BE2C (cell line): ENCODE results near the gene DHX58.

ENCODE experiments used
- DNase-seq: peaks from one replicate; pipeline ENCODE4 v3.0.0-alpha.2; 2020
- H3K27me3 ChIP-seq: fragments of 250-450 bp; sonication (Bioruptor Pico); 2 replicates; pipeline ENCODE4 v1.5.1; 2020; ENCODE audit warnings: mild to moderate bottlenecking
- H3K36me3 ChIP-seq: fragments of 250-450 bp; sonication (Bioruptor Pico); 2 replicates; pipeline ENCODE4 v1.5.1; 2020; ENCODE audit warnings: mild to moderate bottlenecking
- H3K4me1 ChIP-seq: fragments of 250-450 bp; sonication (Bioruptor Pico); 2 replicates; pipeline ENCODE4 v1.5.1; 2020
- H3K4me3 ChIP-seq: 2 replicates; pipeline ENCODE4 v1.5.1; 2011; ENCODE audit warnings: low read depth, low read length
- H3K9me3 ChIP-seq: fragments of 250-450 bp; sonication (Bioruptor Pico); 2 replicates; pipeline ENCODE4 v1.5.1; 2020
- TF ChIP-seq, protein P1 (sequence below): IDR thresholded peaks from 2 replicates; pipeline ENCODE4 v1.5.1; 2012; ENCODE audit warnings: mild to moderate bottlenecking, low read depth, low read length

The DHX58 gene

DNA sequence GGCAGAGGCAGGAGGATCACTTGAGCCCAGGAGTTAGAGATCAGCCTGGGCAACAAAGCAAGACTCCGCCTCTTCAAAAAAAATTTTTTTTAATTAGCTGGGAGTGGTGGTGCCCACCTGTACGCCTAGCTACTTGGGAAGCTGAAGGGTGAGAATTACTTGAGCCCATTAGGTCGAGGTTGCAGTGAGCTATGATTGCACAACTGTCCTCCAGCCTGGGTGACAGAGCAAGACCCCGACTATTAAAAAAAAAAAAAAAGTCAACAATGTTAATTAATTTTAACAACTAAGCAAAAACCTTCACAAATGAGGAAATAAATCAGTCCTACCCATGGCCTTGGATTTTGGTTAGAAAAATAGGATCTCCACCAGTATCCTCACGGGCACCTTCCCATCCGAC is 5.4 kb downstream of the DHX58 start:
- Histone ChIP-seq H3K9me3 (no peaks in the 10 kb centered on the region), H3K4me1 (peaks cover 3% of the 10 kb centered on the region; the same call in 1 of the 2 replicates), H3K4me3 (peak overlapping the region; percentile 35), H3K27me3 (no peaks in the 10 kb centered on the region), H3K36me3 (no peaks in the 10 kb centered on the region)
- DNase-seq, result no peak
- TF ChIP-seq, protein P1, sequence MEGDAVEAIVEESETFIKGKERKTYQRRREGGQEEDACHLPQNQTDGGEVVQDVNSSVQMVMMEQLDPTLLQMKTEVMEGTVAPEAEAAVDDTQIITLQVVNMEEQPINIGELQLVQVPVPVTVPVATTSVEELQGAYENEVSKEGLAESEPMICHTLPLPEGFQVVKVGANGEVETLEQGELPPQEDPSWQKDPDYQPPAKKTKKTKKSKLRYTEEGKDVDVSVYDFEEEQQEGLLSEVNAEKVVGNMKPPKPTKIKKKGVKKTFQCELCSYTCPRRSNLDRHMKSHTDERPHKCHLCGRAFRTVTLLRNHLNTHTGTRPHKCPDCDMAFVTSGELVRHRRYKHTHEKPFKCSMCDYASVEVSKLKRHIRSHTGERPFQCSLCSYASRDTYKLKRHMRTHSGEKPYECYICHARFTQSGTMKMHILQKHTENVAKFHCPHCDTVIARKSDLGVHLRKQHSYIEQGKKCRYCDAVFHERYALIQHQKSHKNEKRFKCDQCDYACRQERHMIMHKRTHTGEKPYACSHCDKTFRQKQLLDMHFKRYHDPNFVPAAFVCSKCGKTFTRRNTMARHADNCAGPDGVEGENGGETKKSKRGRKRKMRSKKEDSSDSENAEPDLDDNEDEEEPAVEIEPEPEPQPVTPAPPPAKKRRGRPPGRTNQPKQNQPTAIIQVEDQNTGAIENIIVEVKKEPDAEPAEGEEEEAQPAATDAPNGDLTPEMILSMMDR, result no peak

DNA sequence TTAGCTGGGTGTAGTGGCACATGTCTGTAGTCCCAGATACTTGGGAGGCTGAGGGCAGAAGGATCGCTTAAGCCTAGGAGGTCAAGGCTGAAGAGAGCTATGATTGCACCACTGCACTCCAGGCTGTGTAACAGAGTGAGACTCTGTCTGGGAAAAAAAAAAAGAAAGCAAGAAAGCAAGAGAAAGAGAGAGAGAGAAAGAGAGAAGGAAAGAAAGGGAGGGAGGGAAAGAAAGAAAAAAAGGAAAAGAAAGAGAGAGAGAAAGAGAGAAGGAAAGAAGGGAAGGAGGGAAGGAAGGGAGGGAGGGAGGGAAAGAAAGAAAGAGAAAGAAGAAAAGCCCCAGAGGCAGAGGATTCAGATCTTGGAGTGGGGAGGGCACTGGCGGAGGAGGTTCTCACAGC is 6.5 kb downstream of the DHX58 start:
- Histone ChIP-seq H3K4me3 (no peak overlapping the region), H3K9me3 (no peaks in the 10 kb centered on the region), H3K27me3 (no peaks in the 10 kb centered on the region), H3K4me1 (peaks cover 3% of the 10 kb centered on the region; the same call in 1 of the 2 replicates), H3K36me3 (no peaks in the 10 kb centered on the region)
- TF ChIP-seq, protein P1, result no peak
- DNase-seq, result no peak

DNA sequence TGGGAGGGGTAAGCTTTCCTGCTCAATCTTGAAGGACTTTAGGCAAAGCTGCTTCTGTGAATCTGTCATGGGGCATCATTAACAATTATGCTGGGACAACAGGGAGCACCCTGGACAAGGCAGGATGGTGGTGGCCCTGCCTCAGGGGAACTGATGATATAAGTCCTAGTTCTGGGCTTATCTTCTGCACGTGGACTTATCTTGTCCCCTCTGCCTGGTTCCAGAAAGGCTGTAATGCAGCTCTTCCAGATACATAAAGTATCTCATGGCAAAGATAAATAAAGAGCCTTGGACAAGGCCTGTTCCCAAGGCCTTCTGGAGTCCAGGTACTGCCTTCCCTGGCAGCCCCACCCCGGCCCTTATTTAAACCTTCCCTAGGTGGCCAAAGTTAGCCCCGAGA is 8.2 kb downstream of the DHX58 start:
- H3K9me3 ChIP-seq, result no peaks in the 10 kb centered on the region
- no peak overlapping the region for H3K4me3 ChIP-seq
- no peak for DNase-seq
- no peaks in the 10 kb centered on the region for H3K27me3 ChIP-seq
- TF ChIP-seq, protein P1, result no peak
- peaks cover 3% of the 10 kb centered on the region; the same call in 1 of the 2 replicates for H3K4me1 ChIP-seq
- no peaks in the 10 kb centered on the region for H3K36me3 ChIP-seq

DNA sequence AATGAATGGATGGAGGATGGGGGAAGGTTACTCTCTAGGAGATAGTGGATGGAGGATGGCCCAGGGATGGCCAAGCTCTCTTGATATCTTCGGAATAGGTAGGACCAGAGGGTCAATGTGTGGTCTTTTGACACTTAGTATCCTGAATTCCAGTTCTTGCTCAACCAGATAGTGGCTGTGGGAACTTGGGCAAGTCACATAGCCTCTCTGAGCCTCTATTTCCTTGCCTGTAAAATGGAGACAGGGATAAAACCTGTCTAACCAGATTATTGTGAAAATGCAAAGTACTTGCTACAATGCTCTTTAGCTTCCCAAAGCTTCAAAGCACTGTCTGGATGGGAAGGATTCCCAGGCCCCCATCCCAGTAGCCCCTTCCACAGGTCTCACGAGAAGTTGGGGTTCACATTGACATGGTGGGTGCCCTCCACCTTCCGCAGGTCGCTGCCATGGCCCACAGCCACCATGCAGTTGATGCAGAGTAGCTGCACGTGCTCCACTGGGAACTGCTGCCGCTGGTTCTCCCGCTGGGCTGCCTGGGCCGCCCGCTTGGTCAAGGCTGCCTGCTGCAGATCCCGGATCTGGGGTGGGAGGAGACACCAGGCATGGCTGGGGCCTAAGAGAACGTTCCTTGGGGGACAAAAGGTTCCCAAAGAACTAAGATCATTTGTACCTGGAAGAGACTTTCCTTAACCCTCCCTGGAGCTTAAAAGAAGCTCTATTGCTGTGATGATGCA is 9.1 kb downstream of the DHX58 start:
- DNase-seq, result no peak
- H3K4me1 ChIP-seq, result peaks cover 3% of the 10 kb centered on the region; the same call in 1 of the 2 replicates
- TF ChIP-seq, protein P1, result no peak
- H3K9me3 ChIP-seq, result no peaks in the 10 kb centered on the region
- H3K4me3 ChIP-seq, result no peak overlapping the region
- H3K36me3 ChIP-seq, result no peaks in the 10 kb centered on the region
- H3K27me3 ChIP-seq, result no peaks in the 10 kb centered on the region

DNA sequence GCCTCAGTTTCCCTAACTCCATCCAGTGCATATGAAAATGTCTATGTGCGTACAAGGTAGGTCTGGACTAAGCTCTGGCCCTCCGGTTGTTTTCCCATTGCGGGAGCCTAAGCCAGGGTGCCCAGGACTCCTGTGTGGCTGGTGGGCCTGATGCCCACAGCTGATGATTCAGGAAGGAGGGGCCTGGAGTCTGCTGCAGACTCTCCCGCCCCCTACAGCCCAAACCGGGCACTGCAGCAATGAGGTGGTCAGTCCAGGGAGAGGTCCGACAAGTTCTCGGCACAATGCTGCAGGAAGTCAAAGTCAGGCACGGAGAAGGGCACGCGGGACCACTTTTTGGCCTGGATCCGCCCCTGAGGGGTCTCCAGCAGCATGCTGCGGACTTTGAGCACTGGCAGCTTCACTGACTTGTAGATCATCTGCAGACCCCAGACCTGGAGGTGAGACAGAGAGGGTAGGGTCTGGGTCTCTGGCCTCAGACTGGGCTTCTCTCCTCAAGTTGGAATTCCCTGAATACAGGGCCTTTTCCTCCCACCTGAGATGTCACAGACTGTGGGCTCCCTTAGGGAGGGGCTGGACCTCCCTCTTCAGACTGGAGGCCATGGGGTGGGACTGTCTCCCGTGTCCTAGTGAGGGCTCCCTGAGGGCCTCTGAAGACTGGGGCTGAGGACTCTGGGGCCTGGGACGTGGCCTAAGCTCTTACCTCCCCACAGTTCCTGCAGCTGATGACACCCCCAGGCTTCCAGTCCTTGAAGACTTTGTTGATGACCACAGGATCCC is 10.8 kb downstream of the DHX58 start:
- H3K9me3 ChIP-seq, result no peaks in the 10 kb centered on the region
- TF ChIP-seq, protein P1, result peak; percentile 98
- H3K36me3 ChIP-seq, result no peaks in the 10 kb centered on the region
- peaks cover 3% of the 10 kb centered on the region; the same call in 1 of the 2 replicates for H3K4me1 ChIP-seq
- H3K4me3 ChIP-seq, result no peak overlapping the region
- H3K27me3 ChIP-seq, result no peaks in the 10 kb centered on the region
- peak; percentile 91 for DNase-seq
